T-helper 1 cell (primary cell): ENCODE data around the gene ASAP2.

Experiments used
- DNase-seq, 5 donors: peaks; one replicate each; pipeline ENCODE4 v3.0.0-alpha.2; 2012 to 2020

Gene ASAP2

GRCh38 chr2:9279426-9279825 is 72.8 kb downstream of the ASAP2 start:
- no peak for DNase-seq

GRCh38 chr2:9280224-9280623 is 73.6 kb downstream of the ASAP2 start:
- no peak for DNase-seq

GRCh38 chr2:9281145-9281544 is 74.5 kb downstream of the ASAP2 start:
- no peak for DNase-seq

GRCh38 chr2:9282128-9283112 is 75.8 kb downstream of the ASAP2 start:
- DNase-seq: no peak

- no peak for DNase-seq
Measured at GRCh38 chr2:9284521-9285297, 78.1 kb downstream of the ASAP2 start.

- no peak for DNase-seq
Measured at GRCh38 chr2:9285385-9285920, 78.8 kb downstream of the ASAP2 start.

GRCh38 chr2:9285921-9286320 is 79.3 kb downstream of the ASAP2 start:
- DNase-seq: no peak

GRCh38 chr2:9286554-9287399 is 80.2 kb downstream of the ASAP2 start:
- no peak for DNase-seq

- no peak for DNase-seq
Measured at GRCh38 chr2:9287400-9288045, 80.9 kb downstream of the ASAP2 start.

- no peak for DNase-seq
Measured at GRCh38 chr2:9288233-9288632, 81.6 kb downstream of the ASAP2 start.

- no peak for DNase-seq
Measured at GRCh38 chr2:9288681-9289338, 82.2 kb downstream of the ASAP2 start.

- no peak for DNase-seq
Measured at GRCh38 chr2:9291331-9291730, 84.7 kb downstream of the ASAP2 start.

GRCh38 chr2:9291866-9292265 is 85.3 kb downstream of the ASAP2 start:
- no peak for DNase-seq

- no peak for DNase-seq
Measured at GRCh38 chr2:9292426-9292825, 85.8 kb downstream of the ASAP2 start.

- no peak for DNase-seq
Measured at GRCh38 chr2:9294764-9295163, 88.2 kb downstream of the ASAP2 start.

GRCh38 chr2:9296559-9296958 is 89.9 kb downstream of the ASAP2 start:
- DNase-seq: no peak

- no peak for DNase-seq
Measured at GRCh38 chr2:9297156-9297555, 90.5 kb downstream of the ASAP2 start.

- no peak for DNase-seq
Measured at GRCh38 chr2:9297807-9298206, 91.2 kb downstream of the ASAP2 start.

GRCh38 chr2:9298583-9298982 is 92.0 kb downstream of the ASAP2 start:
- DNase-seq: no peak

- DNase-seq: no peak
Measured at GRCh38 chr2:9299161-9300100, 92.8 kb downstream of the ASAP2 start.
